BJ (cell line): ENCODE results near the gene MGAT5. TPM values are rescaled to one million over a fixed set of nuclear protein-coding genes. Genes with fewer than 3 reads are reported as not detected.

Experiments used
- CTCF ChIA-PET: fragments of 350-600 bp; formaldehyde crosslinking; extraction: SDS; loops from one replicate; lab custom pipeline; 2021; ENCODE audit warnings: antibody characterized with exemption, inconsistent platforms; lab: Yijun Ruan, JAX
- POLR2A ChIA-PET: fragments of 300-600 bp; sonication (Branson Sonifier 250); formaldehyde crosslinking; extraction: SDS; loops from one replicate; lab custom pipeline; 2021; ENCODE audit warnings: antibody characterized with exemption; lab: Charles Lee
- DNase-seq: peaks from one replicate; pipeline ENCODE4 v3.0.0-alpha.2; 2011; ENCODE audit warnings: low read depth
- H3K27me3 ChIP-seq: 2 replicates; pipeline ENCODE4 v1.6.0; 2011; ENCODE audit warnings: low read length; ENCODE audit not compliant: control insufficient read depth, insufficient read depth
- H3K36me3 ChIP-seq: 2 replicates; pipeline ENCODE4 v1.5.1; 2011; ENCODE audit warnings: low read length; ENCODE audit not compliant: control insufficient read depth, insufficient read depth
- H3K4me3 ChIP-seq: 2 replicates; pipeline ENCODE4 v1.5.1; 2011; ENCODE audit warnings: low read depth, mild to moderate bottlenecking, control low read depth, low read length
- CTCF ChIP-seq: IDR thresholded peaks from 2 replicates; pipeline ENCODE4 v1.5.1; 2011; ENCODE audit warnings: low read depth, mild to moderate bottlenecking, control low read depth, inconsistent platforms, low read length, moderate library complexity; ENCODE audit not compliant: insufficient read depth
- polyA plus RNA-seq: library from polyadenylated mRNA; depleted of rRNA; stranded (reverse); fragments of >200 nt; gene quantifications from 2 replicates; pipeline ENCODE4 v1.2.3, GENCODE V29; 2011

The MGAT5 gene
- polyA plus RNA-seq, 1 experiment, result 25.0 TPM

DNA sequence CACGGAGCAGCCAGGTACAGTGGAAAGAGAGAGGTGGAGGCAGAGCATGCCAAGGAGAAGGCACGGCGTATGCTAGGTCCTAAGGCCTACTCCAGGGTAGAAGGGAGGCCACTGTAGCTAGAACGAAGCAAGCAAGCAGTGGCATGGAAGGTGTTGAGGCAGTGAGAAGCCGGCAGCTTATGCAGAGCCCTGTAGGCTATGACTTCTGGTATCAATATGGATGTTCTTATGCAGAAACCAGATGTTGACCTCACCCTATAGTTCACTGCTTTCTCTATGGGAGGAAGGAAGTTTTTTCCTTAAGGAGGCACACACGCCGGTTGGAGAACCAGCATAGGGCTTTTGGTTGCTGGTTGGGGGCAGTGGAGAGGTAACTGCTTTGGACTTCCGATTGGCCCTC is 6.1 kb downstream of the MGAT5 start:
- no peak for TF ChIP-seq CTCF
- Histone ChIP-seq H3K36me3 (no peaks in the 10 kb centered on the region; the same call in 1 of the 2 replicates), H3K4me3 (no peak overlapping the region), H3K27me3 (no peaks in the 10 kb centered on the region)
- DNase-seq, result no peak
- ChIA-PET CTCF (interaction anchor here (0.7 to 1.7 kb wide), 2 partner anchors 14 to 190 kb away, joined by 6 to 8 read pairs; no protein-coding TSS in a partner anchor), POLR2A (no interaction called here)

DNA sequence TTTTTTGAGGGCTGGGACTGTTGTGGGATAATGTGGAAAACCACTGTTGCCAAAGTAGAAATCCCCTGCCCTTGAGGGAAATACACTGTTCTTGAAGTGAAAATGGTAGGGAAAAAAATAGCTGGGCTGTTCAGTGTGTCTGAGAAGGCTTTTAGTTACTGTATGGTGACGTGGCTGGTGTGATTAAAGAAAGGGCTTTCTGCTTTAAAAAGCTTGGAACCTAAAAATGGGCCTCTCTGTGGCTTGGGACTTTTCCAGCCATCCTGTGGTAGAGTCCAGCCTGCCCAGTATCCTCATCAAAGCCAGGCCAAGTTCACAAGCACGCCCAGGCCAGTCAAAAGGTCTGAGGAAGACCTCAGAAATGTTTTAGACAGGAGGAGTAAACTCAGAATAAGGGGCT is 6.8 kb downstream of the MGAT5 start:
- H3K27me3 ChIP-seq, result no peaks in the 10 kb centered on the region
- peak; percentile 73 for DNase-seq
- no peak for TF ChIP-seq CTCF
- H3K36me3 ChIP-seq, result no peaks in the 10 kb centered on the region; the same call in 1 of the 2 replicates
- H3K4me3 ChIP-seq, result no peak overlapping the region
- CTCF ChIA-PET, result interaction anchor here (1.6 to 1.7 kb wide), 2 partner anchors 15 to 18 kb away, joined by 4 to 8 read pairs; no protein-coding TSS in a partner anchor
- POLR2A ChIA-PET, result interaction anchor here (0.5 to 0.7 kb wide), 2 partner anchors 138 to 151 kb away, joined by 3 to 11 read pairs; no protein-coding TSS in a partner anchor

DNA sequence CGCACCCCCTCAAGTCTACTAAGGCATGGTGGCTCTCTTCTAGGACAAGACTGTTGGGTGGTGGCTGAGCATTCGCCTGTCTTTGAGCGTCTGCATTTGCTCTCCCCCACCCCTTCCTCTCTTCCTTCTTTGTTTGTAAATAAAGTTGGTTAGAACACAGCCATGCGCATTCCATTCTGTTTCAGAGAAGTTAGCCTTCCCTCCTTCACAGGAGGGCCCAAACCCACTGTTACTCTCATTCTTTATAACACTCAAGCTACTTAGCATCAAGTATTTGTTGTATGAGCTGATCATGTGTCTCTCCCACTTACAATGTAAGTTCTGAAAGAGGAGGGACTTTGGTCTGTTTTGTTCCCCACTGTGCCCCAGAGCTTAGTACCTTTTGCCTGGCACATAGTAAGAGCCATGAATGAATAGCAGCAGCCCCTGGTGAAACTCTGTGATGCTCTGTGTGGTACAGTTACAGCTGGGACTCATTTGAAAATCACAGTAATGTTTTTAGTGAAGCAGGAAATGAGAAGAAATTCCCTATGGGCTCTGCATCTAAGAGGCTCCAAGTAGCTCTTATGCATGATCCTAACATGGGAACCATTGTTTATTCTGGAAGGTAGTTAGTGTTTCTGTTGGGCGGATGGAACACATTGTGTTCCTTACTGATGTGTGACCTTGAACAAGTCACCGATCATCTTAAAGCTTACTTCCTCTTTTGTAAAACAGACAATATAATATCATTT is 7.7 kb downstream of the MGAT5 start:
- CTCF ChIA-PET, result interaction anchor here (1.4 to 1.7 kb wide), 3 partner anchors 16 to 151 kb away, joined by 4 to 8 read pairs (median 4); no protein-coding TSS in a partner anchor
- DNase-seq, result no peak

GRCh38 chr2:134262684-134263083 is 8.8 kb downstream of the MGAT5 start:
- Histone ChIP-seq H3K4me3 (no peak overlapping the region), H3K36me3 (no peaks in the 10 kb centered on the region), H3K27me3 (no peaks in the 10 kb centered on the region)
- TF ChIP-seq CTCF, result no peak
- DNase-seq, result no peak
- ChIA-PET CTCF (interaction anchor here (1.4 kb wide), 1 partner anchor 150 kb away, joined by 4 read pairs; no protein-coding TSS in a partner anchor), POLR2A (no interaction called here)

More for the DNA sequence above, 7.7 kb downstream of the MGAT5 start:
- POLR2A ChIA-PET, result no interaction called here
- H3K4me3 ChIP-seq, result no peak overlapping the region
- no peak for TF ChIP-seq CTCF
- H3K36me3 ChIP-seq, result no peaks in the 10 kb centered on the region; the same call in 1 of the 2 replicates
- H3K27me3 ChIP-seq, result no peaks in the 10 kb centered on the region

DNA sequence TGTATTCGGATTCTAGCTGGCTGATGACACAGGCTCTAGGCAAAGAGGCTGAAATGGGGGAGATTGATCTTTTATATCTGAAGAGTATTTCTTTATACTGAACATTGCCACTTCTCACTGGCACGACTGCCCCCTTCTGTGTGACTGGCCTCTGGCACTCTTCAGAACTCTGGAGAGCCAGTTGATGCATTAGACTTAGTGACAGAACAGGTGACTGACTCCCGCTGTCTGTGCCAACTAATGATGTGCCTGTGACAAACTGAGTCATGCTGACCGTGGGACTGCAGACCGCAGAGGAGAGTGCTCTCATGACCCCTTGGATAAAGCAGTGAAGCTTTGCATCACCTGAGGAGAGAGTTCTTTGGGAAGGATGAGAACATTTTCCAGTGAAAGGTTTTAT is 14.4 kb downstream of the MGAT5 start:
- 0 out of 2 replicates have a peak, but pooled peaks cover 1% of the 10 kb centered on the region for H3K36me3 ChIP-seq
- ChIA-PET POLR2A (no interaction called here), CTCF (interaction anchor here (1.0 kb wide), 1 partner anchor 22 kb away, joined by 3 read pairs; no protein-coding TSS in a partner anchor)
- DNase-seq, result no peak
- no peak overlapping the region for H3K4me3 ChIP-seq
- no peaks in the 10 kb centered on the region for H3K27me3 ChIP-seq
- no peak for TF ChIP-seq CTCF
